ENCODE results near the gene ZNF407.

ZNF407 gene

DNA sequence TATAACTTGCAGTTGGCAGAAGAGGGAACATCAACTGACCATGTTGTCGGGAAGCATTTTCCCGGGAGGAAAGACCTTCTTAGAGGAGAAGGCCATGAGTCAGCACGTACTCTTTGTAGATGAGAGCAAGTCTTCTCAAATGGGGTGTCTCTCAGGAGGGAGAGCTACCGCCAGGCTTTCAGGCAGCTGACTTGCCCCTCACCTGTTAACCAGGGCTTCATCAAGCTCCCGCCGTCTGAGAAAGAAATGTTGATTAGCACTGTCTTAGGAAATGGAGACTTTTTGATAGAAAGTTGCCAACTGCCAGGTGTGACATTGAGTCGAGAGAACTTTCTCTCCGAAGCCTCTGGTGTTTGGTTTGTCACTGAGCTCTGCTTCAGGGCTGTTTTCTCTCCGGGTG lies 196.1 kb downstream of the ZNF407 start:
- DNase-seq, result no peak

DNA sequence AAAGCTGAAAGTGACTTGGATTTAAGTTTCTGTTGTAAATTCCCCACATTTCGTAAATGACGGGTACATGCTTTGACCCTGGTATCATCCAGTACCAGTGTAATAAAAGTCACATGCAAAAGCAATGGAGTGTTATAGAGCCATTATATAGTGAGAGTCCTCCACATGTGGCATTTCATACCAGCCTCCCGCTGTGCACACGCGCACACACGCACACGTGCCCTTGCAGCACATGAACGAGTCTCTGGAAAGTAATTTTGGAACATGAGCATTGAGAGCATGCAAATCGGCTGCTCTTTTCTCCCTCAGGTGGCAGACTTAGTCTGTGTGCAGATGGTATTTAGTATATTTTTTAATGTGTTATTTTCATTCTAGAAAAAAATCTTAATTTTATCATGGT lies 198.1 kb downstream of the ZNF407 start:
- DNase-seq, result no peak

DNA sequence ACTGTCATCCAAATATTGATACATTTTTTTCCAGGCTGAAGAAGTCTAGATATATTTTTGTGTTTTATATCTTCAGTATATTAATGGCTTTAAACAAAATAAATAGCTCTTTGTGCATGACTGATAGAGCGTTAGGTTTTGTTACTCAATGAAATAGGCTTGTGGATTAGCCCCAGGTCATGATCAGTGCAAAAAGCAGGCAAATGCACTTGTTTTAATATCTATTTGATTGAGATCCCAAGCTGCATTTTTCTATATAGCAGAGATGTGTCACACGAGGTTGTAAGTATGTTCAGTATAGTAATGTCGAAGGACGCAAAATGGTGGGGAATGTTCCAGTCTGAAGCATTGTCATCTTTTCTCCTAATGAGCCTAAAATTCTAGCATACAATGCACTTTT lies 198.5 kb downstream of the ZNF407 start:
- no peak for DNase-seq

DNA sequence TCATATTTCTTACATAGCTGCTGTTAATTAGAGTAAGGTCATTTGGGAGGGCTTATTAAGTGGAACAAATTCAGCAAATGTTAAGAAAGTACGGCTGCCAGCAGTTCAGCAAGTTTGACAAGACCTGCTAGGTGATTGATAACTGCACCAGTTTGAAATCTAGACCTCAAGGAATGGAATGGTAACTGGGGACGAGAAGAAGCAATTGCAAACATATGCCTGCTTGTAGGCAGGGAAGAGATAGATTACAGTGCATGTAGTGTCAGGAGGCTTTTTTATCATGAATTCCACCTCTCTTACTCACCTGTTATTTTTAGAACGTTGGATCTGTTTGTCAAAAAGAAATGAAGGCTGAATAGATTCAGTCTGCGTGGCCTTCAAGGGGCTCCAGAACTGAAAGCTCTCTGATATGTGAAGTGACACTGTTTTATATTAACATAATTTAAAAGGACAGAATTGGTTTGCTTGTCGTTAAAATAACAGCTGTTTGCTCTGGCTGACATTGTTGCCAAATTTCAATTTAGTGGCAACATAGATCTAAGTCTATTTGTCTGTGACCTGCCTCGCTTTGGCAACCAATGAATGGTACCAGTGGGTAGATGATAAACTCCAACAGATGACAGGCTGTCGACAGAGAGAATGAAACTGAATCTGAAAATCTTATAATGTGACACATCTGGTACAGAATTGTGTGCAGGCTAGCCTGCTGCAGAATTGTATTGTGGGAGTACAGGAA lies 199.3 kb downstream of the ZNF407 start:
- DNase-seq, result peak; percentile 14

DNA sequence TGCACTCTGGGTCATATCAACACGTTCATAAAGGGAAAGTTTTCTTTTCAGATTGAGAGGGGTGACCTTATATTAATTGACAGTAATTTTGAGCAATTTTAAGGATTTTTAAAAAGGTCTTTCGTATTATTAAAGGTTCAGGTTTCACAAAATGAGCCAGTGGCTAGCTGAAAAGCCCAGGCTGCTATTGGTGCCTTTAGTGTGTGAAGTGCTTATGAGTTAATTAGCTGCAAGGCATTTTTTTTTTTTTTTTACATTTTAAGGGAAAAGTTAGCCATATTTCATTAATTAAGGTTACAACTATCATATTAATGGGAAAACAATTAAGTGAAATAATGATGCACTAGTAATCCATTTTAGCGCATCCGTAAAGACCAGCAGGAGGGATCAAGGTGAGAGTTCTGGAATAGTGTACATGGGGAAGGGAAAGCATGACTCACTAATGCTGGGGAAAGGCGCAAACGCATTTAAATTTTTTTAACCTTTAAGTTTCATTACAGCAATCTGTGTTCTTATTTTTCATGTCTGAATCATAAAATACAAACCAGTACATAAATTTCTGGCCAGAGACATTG lies 200.0 kb downstream of the ZNF407 start:
- DNase-seq, result no peak

DNA sequence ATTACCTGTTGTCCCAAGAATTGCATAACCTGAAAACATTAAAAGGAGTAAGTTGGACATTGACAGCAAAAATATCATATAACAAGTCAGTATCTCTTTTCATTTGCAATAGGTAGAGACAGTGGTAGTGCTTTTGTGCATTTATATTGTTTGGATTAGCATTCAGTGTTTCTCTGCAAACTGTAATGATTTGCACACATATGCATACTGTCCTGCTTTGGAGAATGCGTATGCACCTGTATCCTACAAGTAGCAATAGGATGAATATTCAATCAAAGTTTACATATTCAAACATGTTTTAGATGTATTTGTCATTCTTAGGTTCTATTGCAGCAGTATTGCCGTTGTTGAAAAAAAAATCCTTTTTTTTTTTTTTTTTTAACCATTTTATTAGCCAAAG lies 201.9 kb downstream of the ZNF407 start:
- no peak for DNase-seq

DNA sequence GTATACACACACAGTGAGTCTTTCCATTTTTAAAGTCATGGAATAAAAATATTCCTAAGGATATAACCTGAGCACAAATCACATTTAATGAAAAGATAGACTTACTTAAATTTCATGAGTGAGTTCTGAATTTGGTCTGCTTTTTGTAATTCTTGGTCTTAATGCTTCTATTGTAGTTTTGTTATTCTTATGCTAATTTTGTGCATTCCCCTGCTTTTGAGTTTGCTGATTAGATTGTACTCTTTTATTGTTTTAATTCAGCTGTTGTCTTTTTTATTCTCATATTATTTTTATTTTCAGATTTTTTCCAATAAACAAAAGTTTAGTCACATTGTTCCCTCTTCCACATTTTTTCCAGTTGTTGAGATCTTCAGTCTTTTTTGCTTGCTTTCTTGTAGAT lies 202.4 kb downstream of the ZNF407 start:
- no peak for DNase-seq

DNA sequence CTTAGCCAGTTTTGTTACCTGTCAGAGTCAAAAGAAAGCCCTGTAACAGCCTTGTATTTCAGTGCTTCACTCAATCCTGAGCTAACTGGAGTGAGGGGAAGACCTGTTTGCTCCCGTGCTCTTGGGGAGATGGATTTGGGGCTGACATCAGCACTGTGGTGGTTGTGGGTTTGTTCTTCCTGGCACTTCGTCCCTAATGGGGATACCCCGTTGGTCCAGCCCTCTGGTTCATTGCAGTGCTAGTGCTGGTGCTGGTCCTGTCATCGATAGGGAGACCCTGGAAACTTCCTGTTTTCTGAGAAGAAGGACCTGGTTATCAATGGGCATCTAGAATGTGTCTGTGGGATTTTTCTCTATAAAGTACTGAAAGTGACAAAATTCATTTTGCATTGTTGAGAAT lies 205.4 kb downstream of the ZNF407 start:
- DNase-seq, result no peak

DNA sequence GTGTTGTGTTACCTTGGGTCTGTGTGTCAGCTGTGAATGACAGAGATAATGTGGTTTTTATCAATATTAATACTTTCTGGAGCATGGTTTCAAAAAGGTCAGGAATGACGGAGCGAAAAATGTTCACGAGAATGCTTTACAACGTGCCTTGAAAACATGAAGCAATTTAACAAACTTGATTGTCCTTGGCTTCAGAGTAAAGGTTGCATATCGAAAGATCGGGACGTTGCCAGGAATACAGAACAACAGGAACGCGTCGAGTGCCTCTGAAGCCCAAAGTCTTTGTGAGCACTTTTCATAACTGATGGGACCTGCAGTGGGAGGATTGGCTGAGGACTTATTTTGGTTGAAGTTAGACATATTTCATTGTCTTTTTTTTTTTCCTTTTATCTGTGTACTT lies 206.1 kb downstream of the ZNF407 start:
- no peak for DNase-seq

DNA sequence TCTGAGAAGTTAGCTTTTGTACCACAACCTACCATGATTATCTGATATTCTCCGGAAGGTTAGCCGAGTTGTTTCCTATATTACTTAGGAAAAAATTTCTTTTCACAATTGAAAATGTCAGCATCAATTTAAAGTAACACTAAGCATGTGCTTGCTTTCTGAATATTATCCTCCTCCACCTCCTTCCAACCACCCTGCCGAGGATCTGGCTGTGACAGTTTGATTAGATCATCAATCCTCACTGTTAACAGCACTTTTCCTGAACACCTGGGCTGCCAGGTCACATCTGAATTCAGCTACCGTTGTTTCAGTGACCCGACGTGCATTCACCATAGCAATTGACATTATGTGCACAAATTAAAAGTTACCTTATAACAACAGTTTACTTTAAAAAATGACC lies 207.0 kb downstream of the ZNF407 start:
- DNase-seq, result no peak

DNA sequence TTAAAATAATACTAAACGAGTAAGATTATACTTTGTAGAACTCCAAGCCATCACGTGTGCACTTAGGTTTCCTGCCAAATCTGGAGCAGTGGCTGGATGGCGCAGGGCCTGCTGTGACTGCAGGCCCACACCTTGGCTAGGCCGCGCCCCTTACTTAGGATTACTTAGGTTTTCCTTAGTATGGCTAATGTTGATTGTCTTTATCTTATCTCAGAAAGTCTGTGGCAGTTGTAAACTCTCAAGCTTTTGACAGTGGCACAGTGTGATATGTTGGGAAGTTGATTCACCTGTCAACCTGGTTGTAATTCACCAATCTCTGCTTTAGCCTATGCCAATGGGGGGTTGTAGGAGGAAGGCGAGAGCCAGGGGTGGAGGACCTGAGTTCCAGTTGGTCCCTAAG lies 208.4 kb downstream of the ZNF407 start:
- DNase-seq, result no peak

DNA sequence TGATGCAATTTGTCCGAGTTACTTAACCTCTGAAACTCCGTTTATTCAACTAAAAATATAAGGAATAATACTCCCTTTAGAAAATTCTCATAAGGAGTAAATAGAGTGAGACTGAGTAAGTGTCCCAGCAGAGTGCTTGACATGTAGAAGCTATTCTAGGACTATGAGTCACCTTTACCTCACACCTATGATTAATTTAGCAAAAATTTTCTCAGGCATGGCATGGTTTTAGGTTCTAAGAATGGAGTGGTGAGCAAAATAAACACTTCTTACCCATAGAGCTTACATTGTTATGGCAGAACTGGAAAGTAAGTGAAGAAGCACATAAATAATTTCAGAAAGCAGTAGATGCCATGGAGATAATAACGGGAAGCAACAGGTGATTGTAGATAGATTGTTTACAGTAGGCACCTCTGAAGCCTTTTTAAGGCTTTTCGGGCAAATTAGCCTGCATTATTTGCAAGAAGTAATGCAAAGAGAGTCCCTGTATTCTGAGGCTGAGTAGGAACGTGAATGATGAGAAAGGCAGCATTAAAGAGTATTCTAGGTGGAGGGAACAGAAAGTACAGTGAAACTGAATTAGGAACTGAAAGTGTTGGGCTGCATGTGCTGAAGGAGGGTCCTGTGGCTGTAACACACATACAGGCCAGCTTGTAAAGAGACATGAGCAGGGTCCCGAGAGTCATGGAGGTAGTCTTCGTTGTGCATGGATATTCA lies 209.2 kb downstream of the ZNF407 start:
- no peak for DNase-seq

DNA sequence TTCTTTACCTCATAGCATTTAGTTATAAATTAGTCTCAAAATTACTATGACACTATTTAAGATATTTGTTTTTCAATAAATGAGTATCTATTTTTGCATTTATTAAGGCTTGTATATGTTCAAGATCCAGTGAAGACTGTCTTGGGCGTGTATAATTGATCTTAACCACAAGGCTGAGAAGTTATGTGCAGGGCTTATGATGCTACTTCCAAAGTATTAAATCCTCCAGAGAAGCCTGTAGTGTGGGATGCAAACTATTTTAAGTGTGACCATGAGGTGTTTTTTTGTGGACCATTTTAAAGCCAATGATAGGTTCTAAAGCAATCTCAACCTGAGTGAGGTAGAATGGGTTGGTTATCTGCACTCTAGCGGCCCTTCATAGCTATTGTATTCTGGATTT lies 219.9 kb downstream of the ZNF407 start:
- DNase-seq, result no peak

DNA sequence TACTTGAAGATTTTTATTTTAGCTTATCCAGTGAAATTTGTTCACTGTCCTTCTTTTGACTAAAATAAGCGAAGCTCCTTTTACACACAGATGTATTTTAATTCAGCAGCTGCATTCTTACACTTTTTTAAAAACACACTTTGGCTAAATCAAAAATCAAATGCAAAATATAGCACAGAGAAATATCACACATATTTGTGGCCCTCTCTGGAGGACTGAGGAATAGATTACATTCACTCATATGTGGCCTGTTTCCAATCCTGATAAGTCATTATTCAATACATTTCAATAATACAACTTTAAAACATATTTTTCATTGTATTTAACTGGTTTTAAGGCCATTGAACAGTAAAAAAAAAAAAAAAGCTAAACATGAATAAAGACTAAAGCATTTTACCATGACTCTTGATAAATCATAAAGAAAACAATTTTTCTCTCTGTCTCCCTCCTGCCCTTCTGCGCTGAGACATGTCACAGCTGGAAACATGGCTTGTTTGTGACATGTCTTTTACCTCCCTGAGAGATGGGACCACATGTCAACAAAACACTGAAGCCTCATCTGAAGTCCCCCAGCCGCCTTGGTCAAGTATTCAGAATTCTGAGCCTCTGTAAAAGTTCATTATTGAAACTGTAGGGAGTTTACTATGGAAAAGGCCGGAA lies 221.0 kb downstream of the ZNF407 start:
- no peak for DNase-seq

DNA sequence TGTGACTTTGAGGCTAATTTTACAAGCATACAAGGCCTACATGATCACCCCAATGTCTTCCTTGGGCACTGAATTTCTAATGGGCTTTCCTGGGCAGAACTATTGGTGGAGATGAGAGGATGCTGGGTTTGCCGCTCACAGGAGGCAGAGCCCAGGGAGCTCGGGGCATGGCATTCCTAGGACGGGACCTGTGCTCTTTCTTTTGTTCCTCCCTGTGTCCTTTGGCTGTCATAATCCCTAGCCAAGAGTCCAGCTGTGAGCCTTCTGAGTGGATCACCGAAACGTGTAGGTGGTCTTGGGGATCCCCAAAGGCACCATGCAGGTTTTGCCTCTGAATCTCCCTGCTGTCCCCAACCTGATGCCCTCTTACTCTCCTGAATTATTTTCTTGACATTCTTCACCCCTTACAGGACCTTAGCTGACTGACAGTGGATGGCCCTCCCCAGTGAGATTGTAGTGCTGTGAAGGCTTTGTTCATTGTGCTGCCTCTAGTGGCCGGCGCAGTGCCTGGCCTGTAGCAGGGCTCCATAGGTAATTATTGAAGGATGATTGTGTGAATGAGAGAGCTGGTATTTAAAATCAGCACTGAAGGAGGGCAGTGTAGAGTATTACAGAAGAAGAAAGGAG lies 221.9 kb downstream of the ZNF407 start:
- no peak for DNase-seq

DNA sequence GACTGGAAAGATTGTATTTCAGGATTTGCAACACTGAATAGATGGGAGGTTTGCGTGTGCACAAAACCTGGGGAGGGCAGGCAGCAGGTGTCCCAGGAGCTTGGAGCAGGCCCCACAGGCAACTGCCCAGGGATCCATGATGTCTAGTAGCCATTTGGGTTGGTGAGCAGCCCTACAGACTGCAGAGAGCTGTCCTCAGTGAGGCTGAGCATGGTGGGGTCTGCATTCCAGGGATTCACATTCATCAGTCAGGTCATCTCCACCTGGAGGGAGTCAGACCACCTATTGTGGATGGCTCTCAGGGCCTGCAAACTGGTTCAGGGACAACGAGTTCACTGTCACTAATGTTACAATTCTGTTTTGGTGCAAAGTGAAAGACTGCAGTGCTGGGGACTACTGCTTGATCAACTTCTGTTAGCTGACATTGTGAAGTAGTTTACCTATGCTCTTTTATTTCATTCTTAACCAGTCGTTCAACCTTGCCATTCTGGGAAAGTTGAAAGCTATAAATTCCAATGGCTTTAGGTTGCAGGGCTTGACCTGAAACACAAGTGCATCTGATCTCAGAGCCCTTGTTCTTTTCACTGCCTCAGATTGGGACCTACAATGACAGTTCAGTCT lies 222.6 kb downstream of the ZNF407 start:
- DNase-seq, result no peak

DNA sequence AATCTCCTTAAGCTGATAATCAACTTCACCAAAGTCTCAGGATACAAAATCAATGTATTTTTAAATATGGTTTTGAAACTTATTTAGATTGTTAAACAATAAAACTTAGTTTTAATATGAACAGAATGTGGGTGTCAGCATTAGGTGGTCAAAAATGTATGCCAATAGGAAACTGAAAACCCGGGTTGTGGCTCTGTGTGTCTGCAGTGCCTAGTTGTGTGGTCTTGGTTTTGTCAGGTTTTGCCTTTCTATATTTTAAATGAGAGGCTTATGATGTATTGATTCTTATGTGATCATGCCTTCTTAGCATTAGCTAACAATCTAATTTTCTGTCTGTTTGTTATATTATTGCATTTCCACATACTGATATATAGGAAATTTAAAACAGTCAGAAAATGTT lies 227.8 kb downstream of the ZNF407 start:
- DNase-seq, result no peak

DNA sequence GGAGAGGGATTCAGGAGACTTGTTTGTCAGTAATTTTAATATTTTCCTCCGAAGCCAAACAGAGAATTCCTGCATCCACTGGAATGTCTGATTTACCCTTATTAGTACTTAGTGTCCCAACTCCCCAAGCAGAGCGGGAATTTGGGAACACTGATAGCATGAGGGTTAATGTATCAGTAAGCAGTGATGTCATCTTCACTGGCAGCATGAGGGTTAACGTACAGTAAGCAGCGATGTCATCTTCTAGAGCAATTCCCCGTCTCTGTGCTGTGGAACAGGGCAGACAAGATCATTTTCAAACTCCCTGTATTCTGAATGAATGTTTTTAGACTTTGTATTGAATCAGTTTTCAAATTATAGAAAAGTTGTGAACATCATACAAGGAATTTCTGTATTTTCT lies 228.9 kb downstream of the ZNF407 start:
- DNase-seq, result no peak

DNA sequence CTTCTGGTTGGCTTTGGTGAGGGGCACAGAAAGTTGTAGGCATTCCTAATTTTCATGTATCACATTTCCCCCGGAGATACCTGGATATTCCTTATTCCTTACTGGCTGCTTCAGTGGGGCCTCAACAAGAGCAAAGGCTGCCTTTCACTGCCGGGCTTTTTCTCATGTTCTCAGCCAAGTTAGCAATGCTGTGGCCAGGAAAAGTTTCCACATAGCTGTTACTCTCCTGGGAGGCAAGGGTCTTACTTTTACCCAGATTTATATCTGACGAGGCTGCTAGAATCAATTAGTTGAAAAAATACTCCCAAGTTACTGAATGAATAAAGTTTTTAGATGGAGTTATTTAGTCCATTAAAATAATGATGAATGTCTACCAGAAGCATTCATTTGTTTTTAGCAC lies 230.5 kb downstream of the ZNF407 start:
- DNase-seq, result no peak

DNA sequence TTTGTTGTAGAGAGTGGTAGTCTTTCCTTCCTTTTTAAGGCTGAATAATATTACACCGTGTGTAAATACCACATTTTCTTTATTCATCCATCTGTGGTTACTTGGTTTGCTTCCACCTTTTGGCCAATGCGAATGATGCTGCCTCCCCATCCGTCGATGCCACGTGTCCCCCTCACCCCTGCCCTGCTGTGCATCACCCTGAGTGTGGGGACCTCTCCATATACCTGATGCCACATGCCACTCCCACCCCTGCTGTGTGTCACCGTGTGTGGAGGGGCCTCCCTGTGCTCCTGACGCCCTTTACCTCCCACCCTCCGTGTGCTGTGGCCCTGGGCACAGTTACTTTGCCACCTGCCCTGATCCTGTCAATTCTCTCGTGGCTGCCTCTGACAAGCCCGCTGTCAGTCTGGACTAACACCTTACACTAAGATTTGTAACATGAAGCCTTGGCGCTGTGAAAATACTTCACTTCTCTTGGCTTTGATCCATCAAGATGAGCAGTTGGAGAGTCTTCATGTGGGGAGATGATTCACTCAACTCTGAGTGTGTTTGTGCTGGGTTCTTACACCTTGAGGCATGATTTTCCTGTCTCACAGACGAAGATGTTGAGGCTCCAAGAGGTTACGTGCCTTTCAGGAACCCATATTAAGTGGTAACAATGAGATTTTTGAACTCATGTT lies 234.0 kb downstream of the ZNF407 start:
- DNase-seq, result no peak

DNA sequence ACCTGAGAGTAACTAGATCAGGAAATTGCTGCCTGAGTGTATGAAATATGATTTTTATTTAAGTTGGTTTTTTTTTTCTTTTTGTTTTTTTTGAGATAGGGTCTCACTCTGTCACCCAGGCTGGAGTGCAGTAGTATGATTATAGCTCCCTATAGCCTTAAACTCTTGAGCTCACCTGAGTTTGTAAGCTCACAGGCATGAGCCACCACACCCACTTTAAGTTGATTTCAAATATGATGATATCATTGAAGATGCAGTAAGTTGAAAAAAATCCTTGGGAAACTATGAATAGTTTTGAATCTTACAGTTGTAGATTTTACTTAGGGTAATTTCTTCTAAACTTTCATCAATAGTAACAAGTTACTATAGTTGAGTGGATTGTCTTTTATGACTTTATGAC lies 234.7 kb downstream of the ZNF407 start:
- no peak for DNase-seq

DNA sequence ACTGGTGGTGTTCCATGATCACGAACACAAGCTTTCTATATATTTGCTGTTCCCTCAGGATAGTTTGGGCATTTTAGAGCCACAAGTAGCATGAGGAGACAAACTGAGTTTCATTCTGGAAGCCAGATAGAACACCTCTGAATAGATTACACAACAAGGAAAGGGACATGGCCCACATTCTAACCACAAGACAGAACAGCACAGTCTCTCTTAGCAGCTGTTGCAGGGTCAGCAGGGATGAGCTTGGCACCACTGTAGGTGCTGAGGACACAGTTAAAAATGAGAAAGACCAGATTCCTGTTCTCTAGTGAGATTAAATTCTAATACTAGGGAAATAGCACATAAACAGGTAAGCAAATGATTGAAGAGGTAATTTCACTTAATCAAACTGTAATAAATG lies 235.3 kb downstream of the ZNF407 start:
- no peak for DNase-seq

Data from DMS 273 treated with DMSO at 0.1 percent for 48 hours (cell line).